ENCODE measurements around the gene DPP6. TPM values are rescaled to one million over a fixed set of nuclear protein-coding genes. Genes with fewer than 3 reads are reported as not detected.

DPP6 gene
- total and polyA plus RNA-seq, 2 experiments from 2014 or later = not detected

DNA sequence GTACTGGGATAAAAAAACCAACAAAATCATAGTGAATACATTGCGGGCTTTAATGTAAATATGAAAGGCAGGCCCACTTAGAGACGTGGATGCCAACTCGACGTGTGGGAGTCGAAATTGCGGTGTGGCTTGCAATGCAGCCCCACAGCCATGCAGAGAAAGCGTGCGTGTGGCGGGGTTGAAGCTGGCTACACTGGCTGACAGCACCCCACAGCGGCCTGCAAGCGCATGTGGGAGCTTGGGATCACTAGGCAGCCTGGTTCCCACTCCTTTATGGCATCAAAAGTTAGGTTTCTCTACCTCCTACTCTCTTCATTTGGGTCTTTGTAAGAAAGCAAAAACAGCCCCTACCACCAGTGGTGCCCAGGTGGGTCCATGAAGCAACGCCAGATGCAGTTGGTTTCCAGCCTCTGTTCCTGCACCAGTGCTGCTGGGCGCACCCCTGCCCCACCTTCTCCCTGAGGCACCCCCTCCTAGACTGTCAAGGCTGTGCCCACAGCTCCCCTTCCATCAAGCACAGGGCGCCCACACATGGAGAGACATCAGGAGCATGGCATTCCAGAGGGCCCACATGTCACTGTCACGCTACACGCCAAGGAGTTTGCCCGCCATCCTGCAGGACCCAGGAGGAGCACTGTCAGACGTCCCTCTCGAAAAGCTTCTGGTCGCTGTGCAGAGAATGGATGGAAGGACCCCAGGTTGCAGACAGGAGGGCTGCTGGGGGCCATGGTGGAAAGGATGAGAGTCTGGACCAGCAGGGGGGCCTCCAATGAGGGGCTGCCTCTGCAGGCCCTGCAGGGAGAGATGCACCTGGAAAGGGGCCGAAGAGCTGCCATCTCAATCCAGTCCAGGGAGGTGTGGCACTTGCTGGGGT is 807.8 kb downstream of the DPP6 start (continued):
- no peak for TF ChIP-seq STAT1 (IDR thresholded peaks at IDR 0.05; ENCODE audit: unreplicated experiment)

DNA sequence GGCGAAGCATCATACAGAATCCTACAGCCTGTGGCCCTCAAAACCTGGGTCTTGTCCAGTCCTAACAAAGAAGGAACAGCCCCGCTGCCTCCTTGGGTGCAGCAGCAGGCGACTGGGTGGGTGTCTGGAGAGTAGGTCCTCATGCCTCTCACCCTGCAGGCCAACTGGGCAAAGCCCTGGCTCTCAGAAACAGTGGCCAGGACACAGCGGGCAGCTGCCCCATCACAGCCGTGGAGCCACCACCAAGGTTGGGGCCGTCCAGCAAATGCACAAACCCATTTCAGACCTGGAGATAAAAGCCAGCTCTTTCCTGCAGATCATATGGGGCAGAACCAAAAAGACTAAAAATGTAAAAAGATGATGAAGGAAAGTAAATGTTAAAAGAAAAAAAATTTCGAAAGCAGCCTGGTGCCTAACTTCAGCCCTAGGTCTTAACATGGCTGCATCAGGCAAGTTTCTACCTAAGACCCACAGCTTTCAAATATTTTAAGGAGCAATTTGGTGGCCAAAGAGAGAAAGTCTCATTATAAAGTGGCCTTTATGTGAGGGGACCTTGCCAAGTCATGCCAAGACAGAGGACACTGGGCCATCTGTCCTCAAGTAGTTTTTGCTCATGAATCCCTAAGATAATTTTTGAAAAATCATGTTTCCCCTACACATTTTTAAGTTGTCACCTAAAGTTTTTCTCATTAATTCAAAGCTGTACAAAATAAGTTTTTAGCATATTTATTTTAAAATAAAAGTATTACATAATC is 808.6 kb downstream of the DPP6 start:
- no peak for ATAC-seq
- Histone ChIP-seq H3K79me2 (replicated peaks; ENCODE audit: insufficient read depth) (no peaks in the 10 kb centered on the region), H3K9me2 (ENCODE audit: insufficient read depth) (no peaks in the 10 kb centered on the region), H3K4me3 (no peak overlapping the region), H2AFZ (no peak overlapping the region), H4K20me1 (replicated peaks; ENCODE audit: insufficient read depth) (no peaks in the 10 kb centered on the region), H3K4me1 (ENCODE audit: insufficient read depth) (no peaks in the 10 kb centered on the region), H3F3A (replicated peaks; ENCODE audit: low read depth) (no peaks in the 10 kb centered on the region), H3K36me3 (ENCODE audit: insufficient read depth) (no peaks in the 10 kb centered on the region), H3K27me3 (ENCODE audit: insufficient read depth) (no peaks in the 10 kb centered on the region), H3K4me2 (no peak overlapping the region), H3K27ac (ENCODE audit: low read depth) (no peak overlapping the region)
- Mint-ChIP-seq H3K27ac (no peak overlapping the region), H3K4me3 (no peak overlapping the region), H3K9me3 (no peaks in the 10 kb centered on the region), H3K27me3 (ENCODE audit: insufficient read depth, low read depth, poor library complexity) (peaks cover 2% of the 10 kb centered on the region), H3K36me3 (ENCODE audit: low read depth) (no peaks in the 10 kb centered on the region), H3K4me1 (no peaks in the 10 kb centered on the region; the same call in 2 of the 3 replicates)
- TF ChIP-seq EZH2phosphoT487 (IDR thresholded peaks at IDR 0.05; ENCODE audit: unreplicated experiment) = no peak
- TF ChIP-seq, protein P1, sequence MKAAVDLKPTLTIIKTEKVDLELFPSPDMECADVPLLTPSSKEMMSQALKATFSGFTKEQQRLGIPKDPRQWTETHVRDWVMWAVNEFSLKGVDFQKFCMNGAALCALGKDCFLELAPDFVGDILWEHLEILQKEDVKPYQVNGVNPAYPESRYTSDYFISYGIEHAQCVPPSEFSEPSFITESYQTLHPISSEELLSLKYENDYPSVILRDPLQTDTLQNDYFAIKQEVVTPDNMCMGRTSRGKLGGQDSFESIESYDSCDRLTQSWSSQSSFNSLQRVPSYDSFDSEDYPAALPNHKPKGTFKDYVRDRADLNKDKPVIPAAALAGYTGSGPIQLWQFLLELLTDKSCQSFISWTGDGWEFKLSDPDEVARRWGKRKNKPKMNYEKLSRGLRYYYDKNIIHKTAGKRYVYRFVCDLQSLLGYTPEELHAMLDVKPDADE (IDR thresholded peaks at IDR 0.05) = no peak
- TF ChIP-seq STAT1 (IDR thresholded peaks at IDR 0.05; ENCODE audit: unreplicated experiment) = no peak
- TF ChIP-seq NANOG (IDR thresholded peaks at IDR 0.05; ENCODE audit: borderline replicate concordance) = no peak
- TF ChIP-seq, protein P2, sequence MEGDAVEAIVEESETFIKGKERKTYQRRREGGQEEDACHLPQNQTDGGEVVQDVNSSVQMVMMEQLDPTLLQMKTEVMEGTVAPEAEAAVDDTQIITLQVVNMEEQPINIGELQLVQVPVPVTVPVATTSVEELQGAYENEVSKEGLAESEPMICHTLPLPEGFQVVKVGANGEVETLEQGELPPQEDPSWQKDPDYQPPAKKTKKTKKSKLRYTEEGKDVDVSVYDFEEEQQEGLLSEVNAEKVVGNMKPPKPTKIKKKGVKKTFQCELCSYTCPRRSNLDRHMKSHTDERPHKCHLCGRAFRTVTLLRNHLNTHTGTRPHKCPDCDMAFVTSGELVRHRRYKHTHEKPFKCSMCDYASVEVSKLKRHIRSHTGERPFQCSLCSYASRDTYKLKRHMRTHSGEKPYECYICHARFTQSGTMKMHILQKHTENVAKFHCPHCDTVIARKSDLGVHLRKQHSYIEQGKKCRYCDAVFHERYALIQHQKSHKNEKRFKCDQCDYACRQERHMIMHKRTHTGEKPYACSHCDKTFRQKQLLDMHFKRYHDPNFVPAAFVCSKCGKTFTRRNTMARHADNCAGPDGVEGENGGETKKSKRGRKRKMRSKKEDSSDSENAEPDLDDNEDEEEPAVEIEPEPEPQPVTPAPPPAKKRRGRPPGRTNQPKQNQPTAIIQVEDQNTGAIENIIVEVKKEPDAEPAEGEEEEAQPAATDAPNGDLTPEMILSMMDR (conservative IDR thresholded peaks at IDR 0.05; ENCODE audit: low read depth in 2 of 2) = no peak
- TF ChIP-seq, protein P3, sequence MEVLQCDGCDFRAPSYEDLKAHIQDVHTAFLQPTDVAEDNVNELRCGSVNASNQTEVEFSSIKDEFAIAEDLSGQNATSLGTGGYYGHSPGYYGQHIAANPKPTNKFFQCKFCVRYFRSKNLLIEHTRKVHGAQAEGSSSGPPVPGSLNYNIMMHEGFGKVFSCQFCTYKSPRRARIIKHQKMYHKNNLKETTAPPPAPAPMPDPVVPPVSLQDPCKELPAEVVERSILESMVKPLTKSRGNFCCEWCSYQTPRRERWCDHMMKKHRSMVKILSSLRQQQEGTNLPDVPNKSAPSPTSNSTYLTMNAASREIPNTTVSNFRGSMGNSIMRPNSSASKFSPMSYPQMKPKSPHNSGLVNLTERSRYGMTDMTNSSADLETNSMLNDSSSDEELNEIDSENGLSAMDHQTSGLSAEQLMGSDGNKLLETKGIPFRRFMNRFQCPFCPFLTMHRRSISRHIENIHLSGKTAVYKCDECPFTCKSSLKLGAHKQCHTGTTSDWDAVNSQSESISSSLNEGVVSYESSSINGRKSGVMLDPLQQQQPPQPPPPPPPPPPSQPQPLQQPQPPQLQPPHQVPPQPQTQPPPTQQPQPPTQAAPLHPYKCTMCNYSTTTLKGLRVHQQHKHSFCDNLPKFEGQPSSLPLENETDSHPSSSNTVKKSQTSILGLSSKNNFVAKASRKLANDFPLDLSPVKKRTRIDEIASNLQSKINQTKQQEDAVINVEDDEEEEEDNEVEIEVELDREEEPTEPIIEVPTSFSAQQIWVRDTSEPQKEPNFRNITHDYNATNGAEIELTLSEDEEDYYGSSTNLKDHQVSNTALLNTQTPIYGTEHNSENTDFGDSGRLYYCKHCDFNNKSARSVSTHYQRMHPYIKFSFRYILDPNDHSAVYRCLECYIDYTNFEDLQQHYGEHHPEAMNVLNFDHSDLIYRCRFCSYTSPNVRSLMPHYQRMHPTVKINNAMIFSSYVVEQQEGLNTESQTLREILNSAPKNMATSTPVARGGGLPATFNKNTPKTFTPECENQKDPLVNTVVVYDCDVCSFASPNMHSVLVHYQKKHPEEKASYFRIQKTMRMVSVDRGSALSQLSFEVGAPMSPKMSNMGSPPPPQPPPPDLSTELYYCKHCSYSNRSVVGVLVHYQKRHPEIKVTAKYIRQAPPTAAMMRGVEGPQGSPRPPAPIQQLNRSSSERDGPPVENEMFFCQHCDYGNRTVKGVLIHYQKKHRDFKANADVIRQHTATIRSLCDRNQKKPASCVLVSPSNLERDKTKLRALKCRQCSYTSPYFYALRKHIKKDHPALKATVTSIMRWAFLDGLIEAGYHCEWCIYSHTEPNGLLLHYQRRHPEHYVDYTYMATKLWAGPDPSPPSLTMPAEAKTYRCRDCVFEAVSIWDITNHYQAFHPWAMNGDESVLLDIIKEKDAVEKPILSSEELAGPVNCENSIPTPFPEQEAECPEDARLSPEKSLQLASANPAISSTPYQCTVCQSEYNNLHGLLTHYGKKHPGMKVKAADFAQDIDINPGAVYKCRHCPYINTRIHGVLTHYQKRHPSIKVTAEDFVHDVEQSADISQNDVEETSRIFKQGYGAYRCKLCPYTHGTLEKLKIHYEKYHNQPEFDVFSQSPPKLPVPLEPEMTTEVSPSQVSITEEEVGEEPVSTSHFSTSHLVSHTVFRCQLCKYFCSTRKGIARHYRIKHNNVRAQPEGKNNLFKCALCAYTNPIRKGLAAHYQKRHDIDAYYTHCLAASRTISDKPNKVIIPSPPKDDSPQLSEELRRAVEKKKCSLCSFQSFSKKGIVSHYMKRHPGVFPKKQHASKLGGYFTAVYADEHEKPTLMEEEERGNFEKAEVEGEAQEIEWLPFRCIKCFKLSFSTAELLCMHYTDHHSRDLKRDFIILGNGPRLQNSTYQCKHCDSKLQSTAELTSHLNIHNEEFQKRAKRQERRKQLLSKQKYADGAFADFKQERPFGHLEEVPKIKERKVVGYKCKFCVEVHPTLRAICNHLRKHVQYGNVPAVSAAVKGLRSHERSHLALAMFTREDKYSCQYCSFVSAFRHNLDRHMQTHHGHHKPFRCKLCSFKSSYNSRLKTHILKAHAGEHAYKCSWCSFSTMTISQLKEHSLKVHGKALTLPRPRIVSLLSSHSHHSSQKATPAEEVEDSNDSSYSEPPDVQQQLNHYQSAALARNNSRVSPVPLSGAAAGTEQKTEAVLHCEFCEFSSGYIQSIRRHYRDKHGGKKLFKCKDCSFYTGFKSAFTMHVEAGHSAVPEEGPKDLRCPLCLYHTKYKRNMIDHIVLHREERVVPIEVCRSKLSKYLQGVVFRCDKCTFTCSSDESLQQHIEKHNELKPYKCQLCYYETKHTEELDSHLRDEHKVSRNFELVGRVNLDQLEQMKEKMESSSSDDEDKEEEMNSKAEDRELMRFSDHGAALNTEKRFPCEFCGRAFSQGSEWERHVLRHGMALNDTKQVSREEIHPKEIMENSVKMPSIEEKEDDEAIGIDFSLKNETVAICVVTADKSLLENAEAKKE (CRISPR knock-in tag; IDR thresholded peaks at IDR 0.05) = no peak
- no peak for TF ChIP-seq EZH2 (IDR thresholded peaks at IDR 0.05; ENCODE audit: low read depth, unreplicated experiment)
- no peak for TF ChIP-seq ZNF331 (CRISPR knock-in tag; IDR thresholded peaks at IDR 0.05; ENCODE audit: low read depth)
- TF ChIP-seq POLR2AphosphoS5 (IDR thresholded peaks at IDR 0.05; ENCODE audit: low read depth) = no peak
- TF ChIP-seq JUNB (IDR thresholded peaks at IDR 0.05; ENCODE audit: unreplicated experiment) = no peak
- no peak for DNase-seq (ENCODE audit: low spot score)
